OCI-LY1 (cell line): Measurements from ENCODE around the gene WFS1.

Experiments
- CTCF ChIP-seq: fragments of 200-600 bp; sonication (generic), shearing (Covaris generic); IDR thresholded peaks from 2 replicates; pipeline ENCODE4 v1.5.1; 2017; ENCODE audit warnings: mild to moderate bottlenecking, antibody characterized with exemption, low read length, moderate library complexity, mixed read lengths
- EZH2 ChIP-seq: fragments of 200-600 bp; sonication (generic), shearing (Covaris generic); IDR thresholded peaks from 2 replicates; pipeline ENCODE4 v1.8.0; 2017; ENCODE audit warnings: borderline replicate concordance, mixed run types, mild to moderate bottlenecking, antibody characterized with exemption, low read length, moderate library complexity, mixed read lengths

GRCh38 chr4:6324999-6325787 lies 55.5 kb downstream of the WFS1 start:
- TF ChIP-seq CTCF (no peak), EZH2 (no peak)
